Skin of body (tissue), 2 donors: ENCODE data around the gene DHDDS. TPM values are rescaled to one million over a fixed set of nuclear protein-coding genes. Genes with fewer than 3 reads are reported as not detected.
A peak's percentile ranks its signal among the peaks of the same experiment; 100 is the strongest.
"Not testable (repeated sequence)": the region's sequence is repeated elsewhere in the genome, so short reads cannot be mapped to it uniquely, and the experiment has no call there.

Experiments
- DNase-seq: peaks from one replicate; lab custom pipeline; 2025; lab: John Stamatoyannopoulos, UW
- total RNA-seq: library from RNA; depleted of rRNA; stranded (reverse); fragments of >200 nt; gene quantifications from one replicate; pipeline ENCODE4 v1.2.3, GENCODE V29; 2014

DHDDS gene
- total RNA-seq, result 25.0 TPM

GRCh38 chr1:26431979-26432695, at the start of gene DHDDS:
TSS of gene DHDDS (plus strand) at chr1:26432321. CDS start at chr1:26432946, 625 bp downstream.
- DNase-seq, result peak; percentile 98

GRCh38 chr1:26384076-26384475, 48.0 kb upstream of the DHDDS start:
- DNase-seq, result no peak

- DNase-seq, result not testable (repeated sequence)
These were observed 47.1 kb upstream of the DHDDS start for GRCh38 chr1:26385063-26385462.

GRCh38 chr1:26387447-26387846, 44.7 kb upstream of the DHDDS start:
- DNase-seq, result no peak

GRCh38 chr1:26388791-26389445, 43.2 kb upstream of the DHDDS start:
- no peak for DNase-seq

GRCh38 chr1:26389604-26390247, 42.4 kb upstream of the DHDDS start:
- DNase-seq, result no peak

- no peak for DNase-seq
These were observed 40.7 kb upstream of the DHDDS start for GRCh38 chr1:26391450-26391849.

- DNase-seq, result no peak
These were observed 36.4 kb upstream of the DHDDS start for GRCh38 chr1:26395754-26396153.

- DNase-seq, result no peak
These were observed 33.1 kb upstream of the DHDDS start for GRCh38 chr1:26399034-26399433.

- no peak for DNase-seq
These were observed 30.2 kb upstream of the DHDDS start for GRCh38 chr1:26401891-26402290.

- no peak for DNase-seq
These were observed 28.5 kb upstream of the DHDDS start for GRCh38 chr1:26403656-26404055.

GRCh38 chr1:26404641-26405040, 27.5 kb upstream of the DHDDS start:
- no peak for DNase-seq

GRCh38 chr1:26405281-26405915, 26.7 kb upstream of the DHDDS start:
- no peak for DNase-seq

- peak; percentile 72 for DNase-seq
These were observed 23.5 kb upstream of the DHDDS start for GRCh38 chr1:26408604-26409003.

GRCh38 chr1:26409191-26409807, 22.8 kb upstream of the DHDDS start:
- no peak for DNase-seq

GRCh38 chr1:26410706-26411623, 21.2 kb upstream of the DHDDS start, which contains the start of gene LIN28A:
TSS of gene LIN28A (plus strand) at chr1:26410817. CDS start at chr1:26410892, 75 bp downstream.
- no peak for DNase-seq

GRCh38 chr1:26411624-26412074, 20.5 kb upstream of the DHDDS start:
- DNase-seq, result no peak

GRCh38 chr1:26412180-26412840, 19.8 kb upstream of the DHDDS start:
- no peak for DNase-seq

GRCh38 chr1:26413031-26413430, 19.1 kb upstream of the DHDDS start:
- DNase-seq, result no peak
